Glomerular visceral epithelial cell (primary cell): ENCODE results near the gene TBC1D2B.

Experiments
- DNase-seq: peaks from one replicate; pipeline ENCODE4 v3.0.0-alpha.2; 2016; ENCODE audit errors: extremely low spot score

The TBC1D2B gene

DNA sequence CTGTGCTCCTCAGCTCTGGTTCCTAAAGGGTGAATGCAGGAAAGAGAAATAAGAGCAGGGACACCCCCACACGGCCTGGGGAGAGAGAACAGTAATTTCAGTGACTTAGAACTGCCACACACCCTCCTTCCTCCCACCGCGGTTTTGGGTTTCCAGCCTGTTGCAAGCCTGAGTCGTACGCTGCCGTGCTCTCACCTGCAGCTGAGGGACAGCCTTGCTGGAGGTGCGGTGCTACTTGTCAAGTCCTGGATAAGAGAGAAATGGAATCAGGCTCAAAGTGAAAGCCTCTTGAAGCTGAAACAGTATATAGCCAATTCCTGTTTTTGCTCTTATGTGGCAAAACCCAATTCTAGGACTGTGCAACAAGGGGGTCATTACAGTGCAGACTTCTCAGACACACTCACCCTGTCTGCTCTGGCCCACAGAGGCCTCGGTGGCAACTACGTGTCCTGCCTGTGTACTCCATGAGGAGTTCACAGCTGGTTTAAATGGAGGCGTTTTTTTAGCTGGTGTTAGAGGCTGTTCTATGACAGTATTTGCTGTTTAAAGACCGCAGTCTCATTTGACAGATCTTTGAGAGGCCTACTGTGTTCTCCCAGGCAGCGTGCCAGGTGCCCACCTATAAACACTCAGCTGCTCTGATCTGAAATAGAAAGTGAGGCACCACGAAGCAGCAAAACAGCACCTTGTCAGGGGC lies 42.9 kb downstream of the TBC1D2B start:
- DNase-seq = no peak

- DNase-seq = no peak
Observed at GRCh38 chr15:78033864-78034263, 43.6 kb downstream of the TBC1D2B start.

DNA sequence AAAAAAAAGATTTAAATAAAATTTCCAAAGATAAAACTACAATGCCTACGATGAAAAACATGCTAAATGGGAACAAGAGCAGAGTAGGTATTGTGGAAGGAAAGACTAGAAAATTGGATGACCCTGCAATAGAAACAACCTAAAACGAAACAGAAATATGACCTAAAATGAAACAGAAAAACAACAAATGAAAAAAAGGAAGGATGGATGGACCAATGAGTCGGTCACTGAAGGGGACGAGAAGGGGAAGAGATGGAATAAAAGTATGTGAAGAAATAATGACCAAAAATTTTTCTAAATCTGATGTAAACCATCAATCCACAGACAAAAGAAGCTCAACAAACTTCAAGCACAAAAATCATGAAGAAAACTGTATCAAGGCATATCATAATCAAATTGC lies 44.8 kb downstream of the TBC1D2B start:
- no peak for DNase-seq

GRCh38 chr15:78024883-78025282 lies 52.6 kb downstream of the TBC1D2B start:
- DNase-seq = no peak

GRCh38 chr15:78024519-78024870 lies 53.0 kb downstream of the TBC1D2B start:
- DNase-seq = no peak

- no peak for DNase-seq
Observed at GRCh38 chr15:78023865-78024518, 53.5 kb downstream of the TBC1D2B start.

DNA sequence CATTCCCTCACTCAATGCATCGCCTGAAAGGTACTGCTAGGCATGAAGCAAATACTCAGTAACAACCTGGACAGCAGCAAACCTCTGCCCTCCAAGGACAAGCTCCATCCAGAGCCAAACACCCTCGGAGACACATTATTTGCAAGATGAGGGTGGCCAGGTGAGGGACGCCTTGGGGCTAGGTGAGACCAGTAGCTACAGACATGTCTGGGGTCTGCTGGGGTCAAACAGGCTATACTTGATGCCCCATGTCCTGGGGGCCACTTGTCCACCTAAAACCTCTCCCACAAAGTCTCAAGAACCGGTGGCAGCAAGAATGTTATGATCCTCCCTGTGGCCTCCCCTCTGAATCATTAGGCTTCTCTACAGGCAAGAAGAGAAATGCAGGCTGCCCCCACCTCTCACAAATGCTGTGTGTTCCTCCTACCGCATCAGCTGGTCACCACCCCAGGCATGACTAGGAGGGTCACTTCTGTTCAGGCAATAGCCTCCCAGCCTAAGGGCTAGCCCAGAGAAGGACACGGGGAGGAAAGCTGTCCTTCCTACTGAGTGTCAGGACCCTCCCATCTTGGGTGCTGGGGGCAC lies 54.3 kb downstream of the TBC1D2B start:
- no peak for DNase-seq

DNA sequence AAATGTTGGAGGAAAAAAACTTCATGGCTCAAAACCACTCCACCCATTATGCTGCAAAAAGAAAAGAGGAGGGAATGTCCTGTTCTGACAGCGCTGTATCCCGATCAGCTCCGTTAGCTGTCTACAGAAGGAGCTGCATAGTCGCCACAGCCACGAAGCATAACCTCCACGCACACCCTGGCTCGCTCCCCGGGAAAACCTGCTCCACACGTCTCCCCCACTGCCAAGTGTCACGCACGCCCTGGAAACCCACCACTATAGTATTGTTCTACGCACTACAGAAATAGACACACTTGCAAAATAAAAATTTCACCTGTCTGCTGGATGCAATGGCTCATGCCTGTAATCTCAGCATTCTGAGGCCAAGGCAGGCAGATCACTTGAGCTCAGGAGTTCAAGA lies 55.8 kb downstream of the TBC1D2B start:
- no peak for DNase-seq

- no peak for DNase-seq
Observed at GRCh38 chr15:78020007-78020406, 57.5 kb downstream of the TBC1D2B start.

GRCh38 chr15:78018946-78019644 lies 58.4 kb downstream of the TBC1D2B start:
- no peak for DNase-seq

DNA sequence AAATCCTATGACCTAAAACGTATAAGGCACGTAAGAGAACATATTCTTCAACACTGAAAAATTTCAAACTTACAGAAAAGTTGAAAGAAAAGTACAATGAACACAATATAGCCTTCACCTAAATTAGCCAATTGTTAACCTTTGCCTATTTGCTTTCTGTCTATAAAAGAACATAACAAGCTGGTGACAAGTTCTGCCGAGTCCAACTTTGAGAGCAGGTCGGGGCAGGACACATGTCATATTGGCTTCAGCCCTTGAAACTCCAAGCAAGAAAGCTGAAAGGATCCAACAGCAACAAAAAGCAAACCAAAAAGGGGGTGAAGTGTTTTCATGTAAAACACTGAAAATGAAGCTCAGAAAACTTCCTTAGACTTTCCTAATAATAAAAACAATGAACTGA lies 59.1 kb downstream of the TBC1D2B start:
- no peak for DNase-seq

DNA sequence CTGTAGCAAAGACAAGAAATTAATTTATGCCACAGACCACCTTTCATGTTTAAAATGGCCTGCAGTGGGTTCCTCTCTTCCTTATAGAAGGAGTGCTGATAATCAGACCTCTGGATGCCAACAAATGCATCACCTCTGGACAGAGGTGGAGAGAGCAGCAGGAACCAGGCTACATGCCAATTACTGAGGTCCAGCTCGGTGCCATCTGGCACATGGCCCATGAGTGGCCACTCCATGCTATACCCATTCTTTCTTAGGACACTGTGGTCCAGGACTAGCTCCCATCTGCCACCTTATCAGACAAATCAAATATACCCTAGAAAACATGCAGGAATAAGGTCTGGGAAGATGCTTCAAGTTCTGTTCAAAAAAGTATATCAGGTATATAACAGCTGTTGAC lies 60.7 kb downstream of the TBC1D2B start:
- no peak for DNase-seq

DNA sequence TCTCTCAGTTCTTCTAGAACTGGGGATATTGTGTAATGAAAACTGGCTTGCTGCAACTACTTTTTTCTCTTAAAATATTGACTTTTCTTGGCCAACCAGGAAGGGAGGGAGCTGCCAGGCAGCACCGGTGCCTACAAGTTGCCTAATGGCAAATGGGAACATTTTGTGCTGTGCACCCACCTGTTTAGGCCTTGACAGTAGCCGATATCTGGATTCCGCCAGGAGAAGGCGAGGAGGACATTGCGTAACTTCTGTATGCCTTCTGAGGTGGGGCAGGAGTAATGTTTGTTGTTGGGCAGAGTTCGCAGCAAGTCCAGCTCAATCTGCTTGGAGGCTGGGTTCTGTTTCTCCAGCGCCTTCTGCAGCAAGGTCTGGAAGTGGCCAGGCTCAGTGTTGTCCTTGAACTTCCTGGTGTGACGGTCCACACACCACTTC lies 64.9 kb downstream of the TBC1D2B start:
- no peak for DNase-seq

DNA sequence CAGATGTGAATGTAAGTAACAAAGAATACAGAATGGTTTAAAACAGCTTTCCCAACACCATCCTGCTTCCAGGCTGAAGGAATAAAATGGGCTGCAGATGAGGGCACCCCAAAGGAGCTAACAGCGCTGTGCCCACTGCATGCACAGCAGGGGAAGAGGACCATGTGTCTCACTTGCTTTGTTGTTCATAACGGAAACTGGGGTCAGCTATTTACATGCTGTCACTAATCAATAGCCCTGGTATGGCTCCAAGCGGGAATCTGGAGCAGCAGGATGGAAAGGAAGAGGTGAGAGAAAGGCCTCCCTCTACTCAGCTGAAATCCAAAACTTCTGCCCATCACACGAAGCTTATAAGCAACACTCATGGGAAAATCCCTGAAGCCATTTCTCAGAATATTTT lies 67.4 kb downstream of the TBC1D2B start:
- DNase-seq = no peak

- peak; percentile 50 for DNase-seq
Observed at GRCh38 chr15:78007964-78008886, 69.3 kb downstream of the TBC1D2B start.

DNA sequence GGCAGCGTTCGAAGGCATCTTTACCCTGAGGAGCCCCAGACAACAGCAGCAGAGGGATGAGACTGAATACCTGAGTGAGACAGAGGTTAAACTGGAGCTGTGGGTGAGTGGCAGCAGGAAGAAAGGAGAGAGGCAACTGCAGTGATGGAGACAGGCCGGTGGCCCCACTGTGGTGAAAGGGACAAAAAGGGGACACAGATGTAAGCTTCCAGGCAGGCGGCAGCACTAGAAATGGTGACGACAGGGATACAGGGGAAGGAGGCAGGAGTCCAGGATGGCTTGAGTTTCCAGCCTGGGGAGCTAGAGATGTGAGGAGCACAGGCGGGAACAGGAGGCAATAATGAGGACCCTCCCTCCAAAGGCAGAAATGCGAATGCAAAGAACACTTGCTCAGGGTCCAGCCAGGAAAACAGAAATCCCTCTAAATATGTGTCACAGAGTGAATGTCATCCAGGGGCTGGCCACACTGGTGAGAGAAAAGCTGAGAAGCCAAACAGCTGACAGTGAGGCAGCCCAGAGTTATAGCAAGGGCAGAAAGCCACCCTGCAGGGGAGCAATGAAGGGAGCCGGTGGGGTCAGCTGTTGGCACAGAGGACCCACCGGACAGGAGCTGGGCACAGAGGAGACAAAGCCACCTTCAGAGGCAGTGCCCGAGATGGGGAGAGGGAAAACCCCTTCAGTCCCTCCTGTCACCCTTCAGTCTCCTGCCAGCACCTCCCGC lies 70.1 kb downstream of the TBC1D2B start:
- DNase-seq = no peak

- no peak for DNase-seq
Observed at GRCh38 chr15:78006567-78007205, 70.8 kb downstream of the TBC1D2B start.

DNA sequence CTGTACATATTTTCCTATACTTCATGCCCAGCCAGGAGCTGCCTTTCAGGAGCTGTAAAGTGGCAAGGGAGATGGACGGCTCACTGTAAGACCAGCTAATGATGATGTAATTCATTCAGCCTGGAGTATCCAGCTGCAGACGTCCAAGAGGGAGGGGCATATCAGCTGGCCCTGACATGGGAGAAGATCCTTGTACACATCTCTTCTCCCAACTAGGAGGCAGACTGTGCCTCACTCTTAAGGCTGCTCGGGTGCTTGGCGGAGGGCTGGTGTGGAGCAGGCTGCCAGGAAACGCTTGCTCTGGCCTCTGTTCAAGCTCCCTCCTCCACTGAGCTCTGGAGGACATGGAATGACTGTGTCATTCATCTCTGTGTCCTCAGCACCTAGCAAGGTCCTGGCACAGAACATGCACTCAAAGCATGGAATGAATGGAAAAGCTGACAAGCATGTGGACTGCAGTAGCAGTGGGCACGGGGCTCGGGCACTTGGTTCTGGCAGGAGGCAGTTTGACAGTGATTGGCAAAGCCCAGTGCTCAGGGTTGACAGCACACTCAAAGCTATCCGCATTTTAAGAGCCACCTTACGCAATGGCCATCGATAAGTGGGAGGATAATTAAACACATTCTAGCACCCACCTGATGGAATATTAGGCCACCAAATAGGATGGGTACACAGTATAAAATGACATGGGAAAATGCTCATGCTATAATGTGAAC lies 72.4 kb downstream of the TBC1D2B start:
- DNase-seq = peak; percentile 41

GRCh38 chr15:78004222-78004727 lies 73.2 kb downstream of the TBC1D2B start:
- DNase-seq = no peak
